HEK293 (cell line): ENCODE measurements around the gene HECTD2.

ENCODE experiments used
- KLF1 ChIP-seq: fragments of 450-650 bp; formaldehyde crosslinking; IDR thresholded peaks from 2 replicates; pipeline ENCODE4 v1.5.1; 2016; ENCODE audit warnings: missing biosample characterization, missing genetic modification characterization
- SETDB1 ChIP-seq: IDR thresholded peaks from one replicate; pipeline ENCODE4 v1.6.1; 2017; ENCODE audit warnings: mild to moderate bottlenecking, low read length, moderate library complexity, mixed read lengths; ENCODE audit not compliant: insufficient read length
- YY1 ChIP-seq: fragments of 450-650 bp; formaldehyde crosslinking; IDR thresholded peaks from 2 replicates; pipeline ENCODE4 v1.5.1; 2018; ENCODE audit warnings: missing biosample characterization, missing genetic modification characterization
- ZBTB17 ChIP-seq: fragments of 450-650 bp; formaldehyde crosslinking; IDR thresholded peaks from 2 replicates; pipeline ENCODE4 v1.5.1; 2016; ENCODE audit warnings: missing biosample characterization, missing genetic modification characterization
- ZNF311 ChIP-seq: fragments of 450-650 bp; formaldehyde crosslinking; IDR thresholded peaks from 2 replicates; pipeline ENCODE4 v1.5.1; 2017; ENCODE audit warnings: missing biosample characterization, missing genetic modification characterization, borderline replicate concordance
- ZNF324 ChIP-seq: fragments of 450-650 bp; formaldehyde crosslinking; IDR thresholded peaks from 2 replicates; pipeline ENCODE4 v1.5.1; 2016; ENCODE audit warnings: missing biosample characterization, missing genetic modification characterization
- TF ChIP-seq, protein P1 (sequence below): fragments of 450-650 bp; formaldehyde crosslinking; IDR thresholded peaks from 2 replicates; pipeline ENCODE4 v1.5.1; 2016; ENCODE audit warnings: missing biosample characterization, missing genetic modification characterization
- TF ChIP-seq, protein P2 (sequence below): fragments of 450-650 bp; formaldehyde crosslinking; IDR thresholded peaks from 2 replicates; pipeline ENCODE4 v1.5.1; 2016; ENCODE audit warnings: missing biosample characterization, missing genetic modification characterization
- TF ChIP-seq, protein P3 (sequence below): fragments of 450-650 bp; formaldehyde crosslinking; conservative IDR thresholded peaks from 2 replicates; pipeline ENCODE4 v1.5.1; 2016; ENCODE audit warnings: low read depth, missing biosample characterization, missing genetic modification characterization
- TF ChIP-seq, protein P4 (sequence below): fragments of 450-650 bp; formaldehyde crosslinking; IDR thresholded peaks from 2 replicates; pipeline ENCODE4 v1.5.1; 2016; ENCODE audit warnings: missing biosample characterization, missing genetic modification characterization
- TF ChIP-seq, protein P5 (sequence below): fragments of 450-650 bp; formaldehyde crosslinking; IDR thresholded peaks from 2 replicates; pipeline ENCODE4 v1.5.1; 2016; ENCODE audit warnings: missing biosample characterization, missing genetic modification characterization, low read depth
- TF ChIP-seq, protein P6 (sequence below): fragments of 450-650 bp; formaldehyde crosslinking; IDR thresholded peaks from 2 replicates; pipeline ENCODE4 v1.5.1; 2017; ENCODE audit warnings: missing biosample characterization, missing genetic modification characterization

DNA sequence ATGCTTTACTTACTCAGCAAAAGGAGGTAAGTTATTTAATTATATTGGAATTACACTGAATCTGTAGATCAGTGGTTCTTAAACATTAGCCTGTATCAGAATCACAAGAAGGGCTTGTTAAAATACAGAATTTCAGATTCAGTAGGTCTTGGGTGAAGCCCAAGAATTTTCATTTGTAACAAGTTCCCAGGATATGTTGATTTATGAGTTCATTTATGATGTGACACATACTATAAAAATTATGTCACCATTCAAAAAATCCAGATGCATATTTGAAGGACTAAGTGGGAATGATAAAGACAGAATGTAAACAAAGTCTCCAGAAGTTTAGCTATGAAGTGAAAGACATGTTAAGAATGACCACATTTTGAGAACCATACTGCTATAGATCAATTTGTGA, 52.3 kb downstream of the HECTD2 start:
- TF ChIP-seq, protein P1, sequence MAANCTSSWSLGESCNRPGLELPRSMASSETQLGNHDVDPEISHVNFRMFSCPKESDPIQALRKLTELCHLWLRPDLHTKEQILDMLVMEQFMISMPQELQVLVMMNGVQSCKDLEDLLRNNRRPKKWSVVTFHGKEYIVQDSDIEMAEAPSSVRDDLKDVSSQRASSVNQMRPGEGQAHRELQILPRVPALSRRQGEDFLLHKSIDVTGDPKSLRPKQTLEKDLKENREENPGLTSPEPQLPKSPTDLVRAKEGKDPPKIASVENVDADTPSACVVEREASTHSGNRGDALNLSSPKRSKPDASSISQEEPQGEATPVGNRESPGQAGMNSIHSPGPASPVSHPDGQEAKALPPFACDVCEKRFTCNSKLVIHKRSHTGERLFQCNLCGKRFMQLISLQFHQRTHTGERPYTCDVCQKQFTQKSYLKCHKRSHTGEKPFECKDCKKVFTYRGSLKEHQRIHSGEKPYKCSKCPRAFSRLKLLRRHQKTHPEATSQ (tag by site-specific recombination), result no peak
- TF ChIP-seq, protein P2, sequence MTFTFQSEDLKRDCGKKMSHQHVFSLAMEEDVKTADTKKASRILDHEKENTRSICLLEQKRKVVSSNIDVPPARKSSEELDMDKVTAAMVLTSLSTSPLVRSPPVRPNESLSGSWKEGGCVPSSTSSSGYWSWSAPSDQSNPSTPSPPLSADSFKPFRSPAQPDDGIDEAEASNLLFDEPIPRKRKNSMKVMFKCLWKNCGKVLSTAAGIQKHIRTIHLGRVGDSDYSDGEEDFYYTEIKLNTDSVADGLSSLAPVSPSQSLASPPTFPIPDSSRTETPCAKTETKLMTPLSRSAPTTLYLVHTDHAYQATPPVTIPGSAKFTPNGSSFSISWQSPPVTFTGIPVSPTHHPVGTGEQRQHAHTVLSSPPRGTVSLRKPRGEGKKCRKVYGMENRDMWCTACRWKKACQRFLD (tag by site-specific recombination), result no peak
- TF ChIP-seq, protein P3, sequence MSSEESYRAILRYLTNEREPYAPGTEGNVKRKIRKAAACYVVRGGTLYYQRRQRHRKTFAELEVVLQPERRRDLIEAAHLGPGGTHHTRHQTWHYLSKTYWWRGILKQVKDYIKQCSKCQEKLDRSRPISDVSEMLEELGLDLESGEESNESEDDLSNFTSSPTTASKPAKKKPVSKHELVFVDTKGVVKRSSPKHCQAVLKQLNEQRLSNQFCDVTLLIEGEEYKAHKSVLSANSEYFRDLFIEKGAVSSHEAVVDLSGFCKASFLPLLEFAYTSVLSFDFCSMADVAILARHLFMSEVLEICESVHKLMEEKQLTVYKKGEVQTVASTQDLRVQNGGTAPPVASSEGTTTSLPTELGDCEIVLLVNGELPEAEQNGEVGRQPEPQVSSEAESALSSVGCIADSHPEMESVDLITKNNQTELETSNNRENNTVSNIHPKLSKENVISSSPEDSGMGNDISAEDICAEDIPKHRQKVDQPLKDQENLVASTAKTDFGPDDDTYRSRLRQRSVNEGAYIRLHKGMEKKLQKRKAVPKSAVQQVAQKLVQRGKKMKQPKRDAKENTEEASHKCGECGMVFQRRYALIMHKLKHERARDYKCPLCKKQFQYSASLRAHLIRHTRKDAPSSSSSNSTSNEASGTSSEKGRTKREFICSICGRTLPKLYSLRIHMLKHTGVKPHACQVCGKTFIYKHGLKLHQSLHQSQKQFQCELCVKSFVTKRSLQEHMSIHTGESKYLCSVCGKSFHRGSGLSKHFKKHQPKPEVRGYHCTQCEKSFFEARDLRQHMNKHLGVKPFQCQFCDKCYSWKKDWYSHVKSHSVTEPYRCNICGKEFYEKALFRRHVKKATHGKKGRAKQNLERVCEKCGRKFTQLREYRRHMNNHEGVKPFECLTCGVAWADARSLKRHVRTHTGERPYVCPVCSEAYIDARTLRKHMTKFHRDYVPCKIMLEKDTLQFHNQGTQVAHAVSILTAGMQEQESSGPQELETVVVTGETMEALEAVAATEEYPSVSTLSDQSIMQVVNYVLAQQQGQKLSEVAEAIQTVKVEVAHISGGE (tag by site-specific recombination), result no peak
- TF ChIP-seq, protein P4, sequence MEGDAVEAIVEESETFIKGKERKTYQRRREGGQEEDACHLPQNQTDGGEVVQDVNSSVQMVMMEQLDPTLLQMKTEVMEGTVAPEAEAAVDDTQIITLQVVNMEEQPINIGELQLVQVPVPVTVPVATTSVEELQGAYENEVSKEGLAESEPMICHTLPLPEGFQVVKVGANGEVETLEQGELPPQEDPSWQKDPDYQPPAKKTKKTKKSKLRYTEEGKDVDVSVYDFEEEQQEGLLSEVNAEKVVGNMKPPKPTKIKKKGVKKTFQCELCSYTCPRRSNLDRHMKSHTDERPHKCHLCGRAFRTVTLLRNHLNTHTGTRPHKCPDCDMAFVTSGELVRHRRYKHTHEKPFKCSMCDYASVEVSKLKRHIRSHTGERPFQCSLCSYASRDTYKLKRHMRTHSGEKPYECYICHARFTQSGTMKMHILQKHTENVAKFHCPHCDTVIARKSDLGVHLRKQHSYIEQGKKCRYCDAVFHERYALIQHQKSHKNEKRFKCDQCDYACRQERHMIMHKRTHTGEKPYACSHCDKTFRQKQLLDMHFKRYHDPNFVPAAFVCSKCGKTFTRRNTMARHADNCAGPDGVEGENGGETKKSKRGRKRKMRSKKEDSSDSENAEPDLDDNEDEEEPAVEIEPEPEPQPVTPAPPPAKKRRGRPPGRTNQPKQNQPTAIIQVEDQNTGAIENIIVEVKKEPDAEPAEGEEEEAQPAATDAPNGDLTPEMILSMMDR (tag by site-specific recombination), result no peak
- TF ChIP-seq ZNF324, result no peak
- TF ChIP-seq ZNF311 (tag by site-specific recombination), result no peak
- TF ChIP-seq ZBTB17 (tag by site-specific recombination), result no peak
- TF ChIP-seq, protein P5, sequence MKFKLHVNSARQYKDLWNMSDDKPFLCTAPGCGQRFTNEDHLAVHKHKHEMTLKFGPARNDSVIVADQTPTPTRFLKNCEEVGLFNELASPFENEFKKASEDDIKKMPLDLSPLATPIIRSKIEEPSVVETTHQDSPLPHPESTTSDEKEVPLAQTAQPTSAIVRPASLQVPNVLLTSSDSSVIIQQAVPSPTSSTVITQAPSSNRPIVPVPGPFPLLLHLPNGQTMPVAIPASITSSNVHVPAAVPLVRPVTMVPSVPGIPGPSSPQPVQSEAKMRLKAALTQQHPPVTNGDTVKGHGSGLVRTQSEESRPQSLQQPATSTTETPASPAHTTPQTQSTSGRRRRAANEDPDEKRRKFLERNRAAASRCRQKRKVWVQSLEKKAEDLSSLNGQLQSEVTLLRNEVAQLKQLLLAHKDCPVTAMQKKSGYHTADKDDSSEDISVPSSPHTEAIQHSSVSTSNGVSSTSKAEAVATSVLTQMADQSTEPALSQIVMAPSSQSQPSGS (tag by site-specific recombination), result no peak
- no peak for TF ChIP-seq KLF1 (tag by site-specific recombination)
- TF ChIP-seq YY1 (tag by site-specific recombination), result no peak
- TF ChIP-seq SETDB1, result no peak
- TF ChIP-seq, protein P6, sequence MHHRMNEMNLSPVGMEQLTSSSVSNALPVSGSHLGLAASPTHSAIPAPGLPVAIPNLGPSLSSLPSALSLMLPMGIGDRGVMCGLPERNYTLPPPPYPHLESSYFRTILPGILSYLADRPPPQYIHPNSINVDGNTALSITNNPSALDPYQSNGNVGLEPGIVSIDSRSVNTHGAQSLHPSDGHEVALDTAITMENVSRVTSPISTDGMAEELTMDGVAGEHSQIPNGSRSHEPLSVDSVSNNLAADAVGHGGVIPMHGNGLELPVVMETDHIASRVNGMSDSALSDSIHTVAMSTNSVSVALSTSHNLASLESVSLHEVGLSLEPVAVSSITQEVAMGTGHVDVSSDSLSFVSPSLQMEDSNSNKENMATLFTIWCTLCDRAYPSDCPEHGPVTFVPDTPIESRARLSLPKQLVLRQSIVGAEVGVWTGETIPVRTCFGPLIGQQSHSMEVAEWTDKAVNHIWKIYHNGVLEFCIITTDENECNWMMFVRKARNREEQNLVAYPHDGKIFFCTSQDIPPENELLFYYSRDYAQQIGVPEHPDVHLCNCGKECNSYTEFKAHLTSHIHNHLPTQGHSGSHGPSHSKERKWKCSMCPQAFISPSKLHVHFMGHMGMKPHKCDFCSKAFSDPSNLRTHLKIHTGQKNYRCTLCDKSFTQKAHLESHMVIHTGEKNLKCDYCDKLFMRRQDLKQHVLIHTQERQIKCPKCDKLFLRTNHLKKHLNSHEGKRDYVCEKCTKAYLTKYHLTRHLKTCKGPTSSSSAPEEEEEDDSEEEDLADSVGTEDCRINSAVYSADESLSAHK, result no peak
